A673 (cell line): ENCODE results near the gene ASH1L.

ENCODE experiments used
- EZH2 ChIP-seq: fragments of 200-600 bp; sonication (generic); IDR thresholded peaks from 2 replicates; pipeline ENCODE4 v1.6.1; 2017; ENCODE audit warnings: borderline replicate concordance, low read depth, mild to moderate bottlenecking, mixed read lengths, antibody characterized with exemption, low read length; ENCODE audit not compliant: poor library complexity, severe bottlenecking
- TF ChIP-seq, protein P1 (sequence below): fragments of 300-800, 200-600 bp; sonication (generic); conservative IDR thresholded peaks from 2 replicates; pipeline ENCODE4 v1.5.1; 2017; ENCODE audit warnings: low read depth, mild to moderate bottlenecking, antibody characterized with exemption, low read length, moderate library complexity, mixed read lengths

DNA sequence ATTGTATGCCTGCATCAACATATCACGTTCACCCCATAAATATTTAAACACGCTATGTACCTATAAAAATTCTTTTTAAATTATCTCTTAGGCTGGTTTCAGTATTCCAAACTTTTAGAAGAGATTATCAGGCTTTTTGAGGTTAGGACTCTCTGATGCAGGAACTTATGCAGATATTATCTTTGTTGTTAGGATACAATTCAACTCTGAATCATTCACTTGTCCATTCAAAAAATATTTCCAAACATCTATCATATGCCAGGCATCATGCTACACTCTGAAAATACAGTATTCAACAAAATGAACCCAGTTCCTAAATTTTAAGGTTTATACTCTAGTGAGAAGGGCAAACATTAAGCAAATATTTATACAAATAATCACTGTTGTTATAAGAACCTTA lies 40.5 kb downstream of the ASH1L start:
- TF ChIP-seq, protein P1, sequence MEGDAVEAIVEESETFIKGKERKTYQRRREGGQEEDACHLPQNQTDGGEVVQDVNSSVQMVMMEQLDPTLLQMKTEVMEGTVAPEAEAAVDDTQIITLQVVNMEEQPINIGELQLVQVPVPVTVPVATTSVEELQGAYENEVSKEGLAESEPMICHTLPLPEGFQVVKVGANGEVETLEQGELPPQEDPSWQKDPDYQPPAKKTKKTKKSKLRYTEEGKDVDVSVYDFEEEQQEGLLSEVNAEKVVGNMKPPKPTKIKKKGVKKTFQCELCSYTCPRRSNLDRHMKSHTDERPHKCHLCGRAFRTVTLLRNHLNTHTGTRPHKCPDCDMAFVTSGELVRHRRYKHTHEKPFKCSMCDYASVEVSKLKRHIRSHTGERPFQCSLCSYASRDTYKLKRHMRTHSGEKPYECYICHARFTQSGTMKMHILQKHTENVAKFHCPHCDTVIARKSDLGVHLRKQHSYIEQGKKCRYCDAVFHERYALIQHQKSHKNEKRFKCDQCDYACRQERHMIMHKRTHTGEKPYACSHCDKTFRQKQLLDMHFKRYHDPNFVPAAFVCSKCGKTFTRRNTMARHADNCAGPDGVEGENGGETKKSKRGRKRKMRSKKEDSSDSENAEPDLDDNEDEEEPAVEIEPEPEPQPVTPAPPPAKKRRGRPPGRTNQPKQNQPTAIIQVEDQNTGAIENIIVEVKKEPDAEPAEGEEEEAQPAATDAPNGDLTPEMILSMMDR, result no peak
- no peak for TF ChIP-seq EZH2
